NCI-H2171 (cell line): ENCODE measurements around the gene FAM219B.
A peak's percentile ranks its signal among the peaks of the same experiment; 100 is the strongest.
"Not testable (repeated sequence)": the region's sequence is repeated elsewhere in the genome, so short reads cannot be mapped to it uniquely, and the experiment has no call there.

Source experiments
- DNase-seq: peaks from one replicate; lab custom pipeline; 2025; lab: John Stamatoyannopoulos, UW

FAM219B gene, protein sequence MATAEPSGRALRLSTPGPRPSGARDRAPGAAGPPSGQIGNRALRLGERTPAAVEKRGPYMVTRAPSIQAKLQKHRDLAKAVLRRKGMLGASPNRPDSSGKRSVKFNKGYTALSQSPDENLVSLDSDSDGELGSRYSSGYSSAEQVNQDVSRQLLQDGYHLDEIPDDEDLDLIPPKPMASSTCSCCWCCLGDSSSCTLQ

DNA sequence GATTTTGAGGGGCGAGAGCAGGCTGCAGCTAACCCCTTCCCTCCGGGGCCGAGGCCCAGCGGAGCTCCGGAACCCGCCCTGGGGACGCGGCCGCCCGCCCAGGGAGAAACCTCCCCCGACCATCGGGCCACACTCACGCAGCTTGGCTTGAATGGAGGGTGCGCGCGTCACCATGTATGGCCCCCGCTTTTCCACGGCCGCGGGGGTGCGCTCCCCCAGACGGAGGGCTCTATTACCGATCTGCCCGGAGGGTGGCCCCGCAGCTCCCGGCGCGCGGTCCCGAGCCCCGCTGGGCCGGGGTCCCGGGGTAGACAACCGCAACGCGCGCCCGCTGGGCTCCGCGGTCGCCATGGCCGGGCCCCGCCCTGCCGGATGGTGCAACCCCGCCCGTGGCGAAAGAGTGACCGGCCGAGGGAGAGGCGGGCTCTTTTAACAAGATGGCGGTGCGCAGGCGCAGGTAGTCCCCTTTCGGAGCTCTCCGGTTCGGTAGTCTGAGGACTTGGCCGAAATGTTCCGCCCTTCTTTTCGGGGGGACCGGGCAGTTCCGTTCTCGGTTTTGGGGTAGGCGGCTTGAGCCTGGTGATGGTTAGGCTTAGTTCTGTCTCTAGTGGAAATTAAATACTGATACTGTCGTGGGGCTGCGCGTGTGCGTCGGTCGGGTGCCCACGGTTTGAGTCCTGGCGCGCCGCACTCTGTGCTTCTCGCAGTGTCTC, at the start of gene FAM219B:
Gene FAM219B (minus strand): TSS at position 402 of the 713 bp plus-strand sequence. CDS start 51 bp downstream, at position 351.
- peak; percentile 75 for DNase-seq

DNA sequence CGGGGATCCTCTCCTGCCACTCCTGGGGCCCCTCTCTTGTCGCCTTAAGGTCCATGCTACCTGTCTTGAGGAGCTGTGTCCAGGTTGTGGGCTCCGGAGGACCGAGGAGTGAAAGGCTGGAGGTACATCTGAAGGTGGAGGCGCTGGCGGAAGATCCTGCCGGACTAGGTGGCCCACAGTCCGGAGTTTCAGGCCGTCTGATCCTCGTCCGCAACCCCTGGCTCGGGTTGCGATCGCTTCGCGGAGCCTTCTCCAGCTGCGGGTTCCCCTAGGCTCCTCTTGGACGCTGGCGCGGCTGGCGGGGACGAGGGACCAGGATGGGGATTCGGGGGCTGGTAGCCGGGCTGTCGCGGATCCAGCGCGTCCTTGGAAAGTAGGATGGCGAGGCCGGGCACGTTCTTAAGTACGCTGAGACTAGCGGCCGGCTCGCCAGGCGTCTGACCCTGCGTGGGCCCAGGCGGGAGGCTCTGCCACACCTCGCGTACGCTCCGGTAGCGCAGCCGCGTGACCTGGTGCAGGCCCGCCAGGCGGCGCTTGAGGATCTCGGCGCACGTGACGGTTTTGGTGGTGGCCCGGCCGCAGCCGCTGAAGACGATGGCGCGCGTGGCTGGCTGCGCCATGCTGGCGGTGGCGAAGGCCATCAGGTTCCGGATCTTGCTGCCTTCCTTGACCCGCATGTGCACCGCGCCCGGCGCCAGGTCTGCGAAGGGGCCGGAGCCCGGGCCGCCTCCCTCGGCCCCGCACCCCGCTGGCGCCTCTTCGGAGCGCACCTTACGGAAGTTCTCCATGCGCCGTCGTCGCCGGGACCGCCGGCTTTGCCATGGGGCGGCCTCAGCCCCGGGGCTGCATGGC, 49.4 kb upstream of the FAM219B start:
- DNase-seq: no peak

DNA sequence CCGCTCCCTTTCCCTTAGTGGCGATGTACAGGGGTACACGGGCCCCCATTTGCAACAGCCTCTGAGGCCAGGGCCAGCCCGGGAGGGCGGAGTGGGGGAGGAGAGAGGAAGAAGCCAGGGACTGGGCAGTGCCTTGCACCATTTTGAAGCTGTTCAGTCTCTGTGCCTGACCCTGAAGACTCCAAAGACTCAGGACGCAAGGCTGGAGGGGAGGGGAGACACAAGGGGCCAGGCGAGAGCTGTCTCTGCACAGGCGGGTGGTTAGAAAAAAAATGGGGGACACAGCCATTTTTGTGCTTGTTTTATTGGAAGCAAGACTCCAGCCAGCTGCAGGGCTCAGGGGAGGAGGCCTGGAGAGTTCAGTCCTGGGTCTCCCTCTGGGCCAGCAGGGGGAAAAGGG, 48.4 kb upstream of the FAM219B start:
- no peak for DNase-seq

DNA sequence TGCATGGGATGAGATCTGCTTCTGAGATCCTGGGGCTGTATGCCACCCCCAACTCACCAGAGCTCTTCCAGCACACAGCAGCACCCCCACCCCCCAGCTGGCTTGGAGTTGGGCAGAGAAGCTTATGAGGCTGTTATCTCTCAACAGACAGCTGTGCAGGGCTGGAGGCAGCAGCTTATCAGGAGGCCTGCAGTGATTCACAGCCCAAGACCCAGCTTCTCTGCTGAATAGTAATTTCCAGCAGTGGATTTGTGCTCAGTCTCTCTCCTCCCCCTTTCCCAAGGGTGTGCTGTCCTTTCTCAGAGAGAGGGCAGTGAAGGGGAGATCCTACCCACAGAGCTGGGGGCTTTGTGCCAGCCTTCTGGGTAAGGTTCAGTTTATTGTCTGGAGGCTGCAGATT, 47.9 kb upstream of the FAM219B start:
- no peak for DNase-seq

DNA sequence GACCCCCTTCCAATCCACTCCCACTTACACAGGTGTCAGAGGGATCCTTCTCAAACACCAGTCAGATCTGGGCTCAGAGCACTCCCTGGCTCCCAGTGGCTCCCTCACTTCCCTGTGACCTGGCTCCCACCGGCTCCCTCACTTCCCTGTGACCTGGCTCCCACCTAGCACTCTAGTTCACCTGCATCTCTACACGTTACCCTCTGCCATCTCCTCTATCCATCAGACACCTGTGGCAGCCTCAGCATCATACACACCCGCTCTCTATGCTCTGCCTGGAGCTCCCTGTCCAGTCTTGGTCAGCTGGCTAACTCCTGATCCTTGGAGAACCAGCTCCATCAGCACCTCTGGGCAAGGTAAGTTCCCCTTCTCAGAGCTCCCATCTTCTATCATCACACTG, 44.4 kb upstream of the FAM219B start:
- DNase-seq: no peak

DNA sequence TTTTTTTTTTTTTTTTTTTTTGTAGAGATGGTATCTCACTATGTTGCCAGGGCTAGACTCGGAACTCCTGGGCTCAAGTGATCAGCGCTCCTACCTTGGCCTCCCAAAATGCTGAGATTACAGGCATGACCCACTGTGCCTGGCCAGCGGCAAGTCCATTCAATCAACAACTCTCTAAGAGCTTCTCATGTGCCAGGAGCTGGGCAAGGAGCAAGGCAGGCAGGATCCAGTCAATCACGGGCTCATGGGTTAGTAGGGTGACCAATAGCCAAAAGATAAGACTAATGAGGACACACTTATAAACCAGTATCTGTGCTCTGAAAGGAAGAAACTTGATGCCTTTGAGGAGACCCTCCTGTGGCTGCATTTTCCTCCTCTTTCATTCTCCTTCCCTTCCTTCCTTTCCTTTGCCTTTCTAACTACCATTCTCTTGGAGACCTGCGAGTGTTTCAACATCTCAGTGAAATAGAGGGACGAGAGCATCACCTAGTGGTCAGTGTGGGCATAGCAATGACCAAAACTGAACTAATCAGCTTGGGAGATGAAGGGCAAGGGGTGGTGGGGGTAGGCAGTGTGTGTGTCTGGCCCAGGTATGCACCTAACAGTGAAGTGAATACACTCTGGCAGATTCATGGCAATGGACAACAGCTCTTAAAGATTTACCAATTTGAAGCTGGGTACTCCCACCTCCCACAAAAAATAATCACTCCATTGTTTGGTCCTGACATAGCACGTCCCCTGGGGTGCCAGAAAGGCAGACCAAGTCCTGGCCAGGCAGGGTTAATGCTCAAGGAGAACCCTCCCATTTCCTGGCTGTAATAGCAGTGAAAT, 43.6 kb upstream of the FAM219B start:
- DNase-seq: peak; percentile 27

DNA sequence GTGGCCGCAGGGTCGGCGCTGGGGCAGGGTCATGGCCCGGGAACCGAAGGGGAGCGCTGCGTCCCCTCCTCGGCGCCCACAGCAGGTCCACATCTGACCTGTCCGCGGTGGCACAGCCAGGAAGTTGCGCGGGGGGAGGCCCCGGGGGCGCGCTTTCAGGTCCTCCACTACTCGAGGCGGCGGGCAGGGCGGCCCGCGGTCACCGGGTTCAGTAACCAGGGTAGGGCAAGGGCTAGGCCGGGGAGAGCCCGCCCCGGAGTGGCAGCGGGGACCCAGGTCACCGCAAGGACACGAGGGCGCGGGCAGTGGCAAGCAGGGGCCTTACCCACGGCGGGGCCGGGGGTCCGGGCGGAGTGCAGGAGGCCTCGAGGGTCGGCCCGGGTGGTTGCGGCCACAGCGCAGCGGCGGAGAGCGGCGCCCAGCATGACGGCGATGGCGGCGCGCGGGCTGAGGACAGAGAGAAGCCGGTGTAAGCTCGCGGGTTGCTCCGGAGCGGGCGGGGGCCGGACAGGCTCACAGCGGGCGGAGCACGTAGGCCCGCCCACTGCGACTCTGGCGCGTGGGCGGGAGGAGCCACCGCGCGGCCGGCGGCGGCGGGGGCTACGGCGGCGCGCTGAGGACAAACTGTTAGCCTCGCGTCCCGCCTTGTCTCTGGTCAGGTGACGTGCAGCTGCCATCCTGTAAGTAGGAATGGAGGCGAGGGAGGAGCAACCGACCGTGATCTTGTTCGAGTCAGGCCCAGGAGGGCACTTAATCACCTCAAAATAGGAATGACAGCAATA, 31.1 kb upstream of the FAM219B start, which contains the start of gene COX5A:
Gene COX5A (minus strand): TSS at position 484 of the 782 bp plus-strand sequence. CDS start 59 bp downstream, at position 425.
- DNase-seq: peak; percentile 95

DNA sequence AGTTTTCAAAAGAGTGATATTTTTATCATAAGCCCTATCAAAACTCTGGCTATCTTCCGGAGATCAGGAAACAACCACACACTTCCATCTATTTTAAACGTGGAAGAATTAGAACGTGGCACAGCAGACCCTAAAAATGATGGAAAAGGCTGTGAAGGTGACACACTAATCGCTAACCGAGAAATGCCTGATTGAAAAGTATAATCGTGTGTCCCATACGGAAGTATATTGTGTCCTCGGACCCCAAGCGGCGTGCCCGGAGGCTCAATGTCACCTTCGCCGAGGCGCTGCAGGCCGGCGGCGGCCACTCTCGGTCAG, 30.6 kb upstream of the FAM219B start:
- DNase-seq: no peak

DNA sequence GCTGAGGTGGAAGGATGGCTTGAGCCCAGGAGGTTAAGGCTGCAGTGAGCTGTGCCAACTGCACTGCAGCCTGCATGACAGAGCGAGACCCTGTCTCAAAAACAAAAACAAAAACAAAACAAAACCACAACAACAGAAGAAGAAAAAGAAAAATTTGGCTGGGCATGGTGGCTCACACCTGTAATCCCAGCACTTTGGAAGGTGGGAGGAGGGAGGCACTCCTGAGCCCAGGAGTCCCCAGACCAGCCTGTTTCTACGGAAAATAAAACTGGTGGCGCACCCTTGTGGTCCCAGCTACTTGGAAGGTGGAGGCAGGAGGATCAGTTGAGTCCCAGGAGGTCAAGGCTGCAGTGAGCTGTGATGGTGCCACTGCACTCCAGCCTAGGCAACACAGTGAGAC, 28.5 kb upstream of the FAM219B start:
- DNase-seq: not testable (repeated sequence)

DNA sequence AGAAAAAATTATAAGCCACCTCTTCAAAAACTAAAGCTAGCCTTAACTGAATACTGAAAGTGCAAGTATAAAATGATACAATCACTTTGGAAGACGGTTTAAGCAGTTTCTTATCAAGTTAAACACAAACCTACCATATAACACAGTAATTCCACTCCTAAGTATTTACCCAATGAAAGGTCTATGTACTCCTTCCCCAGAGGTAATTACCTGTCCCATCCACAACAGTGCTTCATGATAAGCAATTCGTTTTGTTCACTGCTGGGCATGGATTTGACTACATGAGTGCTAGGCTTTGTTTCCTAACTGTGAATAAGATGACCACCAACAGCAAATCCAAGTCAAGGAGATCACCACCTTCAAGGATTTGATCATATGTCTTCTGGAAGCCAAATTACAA, 26.9 kb upstream of the FAM219B start:
- DNase-seq: no peak

DNA sequence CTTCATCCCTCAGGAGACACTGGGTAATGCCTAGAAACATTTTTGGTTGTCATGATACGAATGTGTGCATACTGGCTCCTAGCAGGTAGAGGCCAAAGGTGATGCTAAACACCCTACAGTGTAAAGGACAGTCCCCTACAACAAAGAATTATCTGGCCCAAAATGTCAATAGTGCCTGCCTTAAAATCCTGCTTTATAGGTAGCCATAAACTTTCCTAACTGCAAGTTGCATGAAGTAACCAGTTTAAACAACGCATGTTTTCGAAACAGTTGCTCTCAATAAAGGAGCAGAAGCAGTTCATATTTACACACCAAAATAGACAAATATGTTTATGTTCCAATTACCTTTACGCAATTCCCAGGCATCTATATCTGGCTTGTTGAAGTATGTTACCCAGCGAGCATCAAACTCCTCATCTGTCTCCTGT, 22.1 kb upstream of the FAM219B start:
- DNase-seq: no peak

DNA sequence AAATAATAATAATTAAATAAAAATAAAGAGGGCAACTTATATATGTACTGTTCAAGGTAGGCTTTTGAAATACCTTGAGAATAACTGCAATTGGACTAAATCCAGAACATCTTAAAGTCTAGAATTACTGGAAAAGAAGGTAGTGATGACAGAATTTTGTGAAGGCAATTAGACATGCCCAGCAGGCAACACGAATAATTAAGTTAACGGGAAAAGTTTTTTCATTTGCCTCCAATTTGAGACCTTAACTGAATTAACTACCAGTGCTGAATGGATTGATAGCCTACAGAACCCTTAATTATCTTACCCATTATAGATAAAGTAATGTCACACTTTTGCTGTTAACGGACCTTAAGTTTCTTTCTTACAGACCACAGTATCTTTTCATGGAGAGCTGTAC, 17.9 kb upstream of the FAM219B start:
- no peak for DNase-seq

DNA sequence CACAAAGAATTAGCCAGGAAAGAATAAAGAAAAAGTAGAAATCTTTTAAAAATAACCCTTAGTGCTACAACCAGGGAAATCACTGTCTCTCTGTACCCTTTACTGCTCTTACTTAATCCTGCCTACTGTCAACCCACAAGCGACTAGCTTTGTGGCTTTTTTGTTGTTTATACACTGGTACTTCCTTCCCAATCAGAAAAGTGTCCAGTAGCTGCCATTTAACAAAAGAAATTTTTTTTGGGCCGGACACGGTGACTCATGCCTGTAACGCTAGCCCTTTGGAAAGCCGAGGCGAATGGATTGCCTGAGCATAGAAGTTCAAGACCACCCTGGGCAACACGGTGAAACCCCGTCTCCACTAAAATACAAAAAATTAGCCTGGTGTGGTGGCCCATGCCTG, 13.8 kb upstream of the FAM219B start:
- DNase-seq: no peak

DNA sequence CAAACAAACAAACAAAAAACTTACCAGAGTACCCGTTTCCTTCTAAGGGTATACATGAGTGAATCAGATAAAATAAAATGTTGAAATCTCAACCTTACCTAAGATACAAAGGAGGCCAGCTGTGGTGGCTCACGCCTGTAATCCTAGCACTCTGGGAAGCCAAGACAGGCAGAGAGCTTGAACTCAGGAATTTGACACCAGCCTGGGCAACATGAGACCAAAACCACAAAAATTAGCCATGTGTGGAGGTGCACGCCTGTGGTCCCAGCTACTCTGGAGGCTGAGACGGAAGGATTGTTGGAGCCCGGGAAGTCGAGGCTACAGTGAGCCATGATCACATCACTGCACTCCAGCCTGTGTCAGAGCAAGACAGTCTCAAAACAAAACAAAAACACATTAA, 11.0 kb upstream of the FAM219B start:
- no peak for DNase-seq

DNA sequence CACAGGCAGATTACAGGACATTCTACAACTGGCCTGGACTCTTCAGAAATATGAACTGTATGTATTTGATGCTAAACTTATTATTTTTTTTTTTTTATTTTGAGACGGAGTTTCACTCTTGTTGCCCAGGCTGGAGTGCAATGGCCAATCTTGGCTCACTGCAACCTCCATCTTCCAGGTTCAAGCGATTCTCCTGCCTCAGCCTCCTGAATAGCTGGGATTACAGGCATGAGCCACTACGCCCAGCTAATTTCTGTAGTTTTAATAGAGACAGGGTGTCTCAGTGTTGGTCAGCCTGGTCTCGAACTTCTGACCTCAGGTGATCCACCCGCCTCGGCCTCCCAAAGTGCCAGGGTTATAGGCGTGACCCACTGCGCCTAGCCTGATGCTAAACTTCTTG, 7.1 kb upstream of the FAM219B start:
- not testable (repeated sequence) for DNase-seq

DNA sequence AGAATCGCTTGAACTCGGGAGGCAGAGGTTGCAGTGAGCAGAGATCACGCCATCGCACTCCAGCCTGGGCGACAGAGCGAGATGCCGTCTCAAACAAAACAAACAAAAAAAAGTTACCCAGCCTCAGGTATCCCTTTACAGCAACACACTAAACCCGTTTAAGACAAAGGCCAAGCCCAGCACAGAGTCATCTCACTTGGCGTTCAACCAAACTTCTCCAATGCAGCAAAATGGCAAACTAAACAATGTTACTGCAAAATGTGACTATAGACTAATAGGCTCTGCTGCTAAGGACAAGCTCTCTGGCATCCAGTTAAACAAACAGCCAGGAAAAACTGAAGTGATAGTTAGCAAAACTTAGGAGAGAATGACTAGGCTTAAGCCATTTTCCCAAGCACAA, 6.4 kb upstream of the FAM219B start:
- DNase-seq: no peak

DNA sequence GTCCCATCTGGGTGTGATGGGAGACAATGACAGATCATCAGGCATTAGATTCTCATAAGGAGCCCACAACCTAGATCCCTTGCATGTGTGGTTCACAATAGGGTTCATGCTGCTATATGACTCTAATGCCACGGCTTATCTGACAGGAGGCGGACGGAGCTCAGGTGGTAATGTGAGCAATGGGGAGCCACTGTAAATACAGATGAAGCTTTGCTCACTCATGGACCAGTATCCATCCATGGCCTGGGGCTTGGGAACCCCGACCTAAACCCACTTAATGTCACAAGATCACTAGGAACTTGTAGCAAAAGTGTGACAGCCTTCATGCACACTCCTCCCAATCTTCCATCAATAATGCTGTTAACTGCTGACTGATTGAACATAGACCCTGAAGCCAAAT, 2.0 kb upstream of the FAM219B start:
- DNase-seq: no peak

DNA sequence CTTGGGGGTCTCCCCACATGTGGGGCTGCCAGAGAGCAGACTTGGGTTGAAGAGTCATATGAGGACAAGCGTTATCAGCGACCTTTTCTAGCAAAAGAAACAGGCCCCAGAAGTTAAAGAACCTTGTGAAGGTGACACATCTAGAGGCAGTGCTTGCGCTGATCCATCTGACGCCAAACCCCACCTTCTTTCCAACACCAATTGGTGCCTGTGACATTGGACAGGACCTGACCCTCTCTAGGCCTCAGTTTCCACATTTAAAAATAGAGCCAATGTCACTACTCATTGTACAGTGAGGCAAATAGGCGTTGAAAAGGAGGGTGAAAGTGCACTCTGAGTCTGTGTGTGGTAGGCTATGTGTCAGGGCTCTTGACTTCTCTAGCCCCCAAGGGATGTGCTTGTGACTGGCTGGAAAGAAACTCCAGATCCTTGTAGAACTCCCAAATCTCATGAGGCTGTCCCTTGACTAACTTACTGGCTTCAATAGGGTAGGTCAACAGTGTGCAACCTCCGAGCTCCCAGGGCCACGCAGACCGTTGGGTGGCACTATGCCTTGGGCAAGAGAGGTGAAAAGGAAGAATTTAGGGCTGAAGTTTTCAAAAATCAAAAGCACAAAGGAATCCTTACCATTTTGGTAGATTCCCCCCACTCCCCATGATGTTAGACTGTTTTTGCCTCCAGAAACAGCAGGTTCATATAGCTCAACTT, 666 bp upstream of the FAM219B start:
- DNase-seq: no peak

DNA sequence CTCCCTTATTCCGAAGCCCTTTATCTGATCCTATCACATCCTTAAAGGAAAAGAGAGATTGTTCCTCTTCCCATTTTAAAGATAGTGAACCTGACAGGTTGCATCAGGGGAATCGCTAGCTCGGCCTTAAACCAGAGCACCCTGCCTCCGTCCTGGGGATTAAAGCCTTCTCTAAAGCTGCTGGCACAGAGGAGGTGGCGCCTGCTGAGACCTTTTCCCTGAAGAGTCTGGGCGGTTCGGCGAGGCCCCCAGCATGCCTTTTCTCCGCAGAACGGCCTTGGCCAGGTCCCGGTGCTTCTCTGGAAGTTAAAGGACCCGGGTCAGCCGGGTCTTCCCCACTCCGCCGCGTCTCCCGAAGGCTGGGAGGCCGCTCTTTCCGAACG, 593 bp downstream of the FAM219B start:
- DNase-seq: no peak

DNA sequence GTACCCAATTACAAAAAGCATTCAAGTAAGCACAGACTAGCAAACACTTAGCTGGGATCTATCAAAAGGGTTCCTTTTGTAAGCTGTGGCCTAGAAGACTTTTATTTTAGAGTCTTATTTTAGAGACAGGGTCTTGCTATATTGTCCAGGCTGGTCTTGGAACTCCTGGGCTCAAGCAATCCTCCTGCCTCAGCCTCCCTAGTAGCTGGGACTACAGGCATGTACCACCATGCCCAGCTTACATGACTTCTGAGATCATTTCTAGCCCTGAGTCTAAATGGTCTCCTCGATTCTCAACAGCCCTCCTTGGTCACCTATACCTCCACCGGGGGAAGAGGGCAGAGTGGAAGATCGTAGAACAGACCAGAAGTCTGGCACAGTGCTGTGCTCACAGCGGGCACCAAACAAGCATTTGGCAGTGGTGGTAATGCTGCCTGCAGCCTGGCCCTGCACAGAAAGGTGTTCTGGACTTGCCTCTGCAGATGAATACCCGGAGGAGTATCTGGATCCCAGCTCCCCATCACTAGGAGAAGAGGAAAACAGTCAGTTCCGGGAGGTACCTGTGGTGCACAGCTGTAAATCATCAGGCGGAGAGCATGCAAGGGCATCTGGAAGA, 2.4 kb downstream of the FAM219B start:
- DNase-seq: no peak
